ENCODE measurements around the gene MVK. TPM values are rescaled to one million over a fixed set of nuclear protein-coding genes. Genes with fewer than 3 reads are reported as not detected.
"Not testable (repeated sequence)": the region's sequence is repeated elsewhere in the genome, so short reads cannot be mapped to it uniquely, and the experiment has no call there.

Gene MVK
- total RNA-seq, 1 donor from 2014 or later, result 55.2 TPM

GRCh38 chr12:109591041-109591440 lies 17.4 kb downstream of the MVK start:
- no peak for ATAC-seq

GRCh38 chr12:109592195-109592904 lies 18.8 kb downstream of the MVK start:
- ATAC-seq, result no peak

- ATAC-seq, result no peak
Measured at GRCh38 chr12:109592905-109593272, 19.3 kb downstream of the MVK start.

- ATAC-seq, result no peak
Measured at GRCh38 chr12:109594556-109595317, 21.1 kb downstream of the MVK start.

- ATAC-seq, result no peak
Measured at GRCh38 chr12:109595321-109595902, 21.8 kb downstream of the MVK start.

- ATAC-seq, result no peak
Measured at GRCh38 chr12:109596418-109597244, 23.0 kb downstream of the MVK start.

DNA sequence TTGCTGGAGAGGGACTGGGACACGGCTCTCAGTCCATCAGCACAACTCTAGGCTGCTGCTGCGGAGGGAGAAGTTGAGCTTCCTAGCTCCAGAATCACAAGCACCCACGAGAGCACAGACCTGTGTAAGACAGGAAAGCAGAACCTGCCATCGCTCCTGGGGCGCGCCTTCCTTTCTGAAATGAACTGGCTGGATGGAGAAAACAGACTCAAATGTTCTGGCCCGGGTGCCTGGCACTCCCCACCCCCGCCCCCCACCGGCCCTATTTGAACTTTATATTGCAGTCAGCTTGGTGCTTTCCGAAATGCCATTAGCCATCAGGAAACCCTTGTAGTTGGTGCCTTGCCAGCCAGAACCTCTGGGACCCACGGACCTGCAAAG lies 23.8 kb downstream of the MVK start:
- ATAC-seq, result no peak

- ATAC-seq, result peak; percentile 87
Measured at GRCh38 chr12:109597795-109598427, 24.3 kb downstream of the MVK start.

- ATAC-seq, result no peak
Measured at GRCh38 chr12:109598428-109598854, 24.8 kb downstream of the MVK start.

- ATAC-seq, result no peak
Measured at GRCh38 chr12:109599087-109599486, 25.5 kb downstream of the MVK start.

DNA sequence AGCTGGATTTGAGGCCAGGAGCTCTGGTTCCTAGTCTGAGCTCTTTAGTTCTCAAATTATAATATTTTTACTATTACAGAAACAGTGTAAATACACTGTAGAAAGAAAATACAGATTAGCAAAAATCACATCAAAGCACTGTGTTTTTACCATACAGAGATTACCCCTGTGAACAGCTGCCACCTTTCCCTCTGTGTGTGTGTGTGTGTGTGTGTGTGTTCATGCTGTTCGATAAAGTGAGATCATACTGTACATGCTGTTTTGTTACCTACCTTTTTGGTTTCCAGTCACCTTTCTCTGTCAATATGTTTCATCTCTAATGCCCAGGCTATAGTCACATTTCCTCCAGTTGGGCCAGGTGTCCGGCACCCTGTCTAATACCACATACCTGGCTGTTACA lies 26.9 kb downstream of the MVK start:
- ATAC-seq, result no peak

DNA sequence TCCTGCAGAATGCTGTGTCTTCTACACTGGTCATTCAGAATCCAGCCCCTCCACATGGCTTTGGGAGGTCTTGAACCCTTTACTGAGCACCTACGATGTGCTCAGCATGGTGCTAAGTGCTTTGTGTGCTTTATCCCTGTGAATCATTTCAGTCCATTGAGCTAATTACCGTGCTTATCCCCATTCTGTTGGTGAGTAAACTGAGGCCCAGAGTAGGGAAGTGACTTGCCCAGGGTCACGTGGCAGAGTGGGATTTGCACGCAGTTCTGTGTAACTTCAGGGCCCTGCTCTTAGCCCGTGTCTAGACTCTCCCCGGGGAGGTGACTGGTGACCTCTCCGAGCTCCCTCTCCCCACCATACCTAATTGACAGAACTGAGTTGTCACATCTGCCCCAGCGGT lies 27.4 kb downstream of the MVK start:
- no peak for ATAC-seq

DNA sequence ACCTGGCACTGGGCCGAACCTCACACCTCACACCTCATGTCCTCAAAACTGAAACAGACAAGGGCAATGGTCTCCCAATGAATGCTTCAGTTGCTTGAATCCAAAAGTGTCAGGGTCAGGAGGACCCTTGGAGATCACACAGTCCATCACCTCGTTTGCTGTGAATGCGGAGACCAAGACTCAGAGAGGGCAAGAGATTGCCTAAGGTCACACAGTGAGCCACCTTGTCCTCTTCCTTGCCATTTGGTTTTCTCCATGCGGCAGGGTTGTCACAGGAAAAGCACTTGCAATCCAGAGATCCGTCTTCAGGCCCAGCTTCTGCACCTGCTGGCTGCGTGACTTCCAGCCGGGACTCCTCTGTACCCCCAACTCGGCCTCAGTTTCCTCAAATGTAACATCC lies 28.0 kb downstream of the MVK start:
- no peak for ATAC-seq

DNA sequence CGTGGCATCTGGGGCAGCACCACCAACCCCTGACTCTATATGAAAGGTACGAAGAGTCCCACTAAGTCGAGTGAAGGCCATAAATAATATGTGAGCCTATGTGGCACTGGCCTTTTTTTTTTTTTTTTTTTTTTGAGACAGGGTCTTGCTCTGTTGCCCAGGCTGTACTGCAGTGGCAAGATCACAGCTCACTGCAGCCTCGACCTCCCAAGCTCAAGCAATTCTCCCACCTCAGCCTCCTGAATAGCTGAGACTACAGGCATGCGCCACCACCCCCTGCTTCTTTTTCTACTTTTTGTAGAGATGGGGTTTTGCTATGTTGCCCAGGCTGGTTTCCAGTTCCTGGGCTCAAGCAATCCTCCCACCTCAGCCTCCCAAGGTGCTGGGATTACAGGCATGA lies 28.5 kb downstream of the MVK start:
- not testable (repeated sequence) for ATAC-seq

DNA sequence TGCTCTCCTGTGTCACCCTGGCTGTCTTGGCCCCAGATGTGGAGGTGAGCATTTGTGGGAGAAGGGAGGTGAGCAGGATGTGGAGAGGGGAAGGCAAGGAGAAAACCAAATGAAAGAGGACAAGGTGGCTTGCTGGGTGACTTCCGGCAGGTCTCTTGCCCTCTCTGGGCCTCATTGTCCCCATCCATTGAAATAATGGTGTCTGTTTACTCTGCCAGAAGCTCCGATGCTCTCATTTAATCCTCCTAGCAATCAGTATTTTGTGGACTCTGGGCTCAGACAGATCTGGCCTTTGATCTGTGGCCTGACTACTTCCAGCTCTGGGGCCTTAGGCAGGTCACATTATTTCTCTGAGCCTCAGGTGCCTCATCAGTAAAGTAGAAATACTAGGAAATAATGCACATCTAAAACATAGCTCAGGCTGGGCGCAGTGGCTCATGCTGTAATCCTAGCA lies 30.6 kb downstream of the MVK start:
- ATAC-seq, result no peak

- ATAC-seq, result no peak
Measured at GRCh38 chr12:109605016-109605415, 31.4 kb downstream of the MVK start.

DNA sequence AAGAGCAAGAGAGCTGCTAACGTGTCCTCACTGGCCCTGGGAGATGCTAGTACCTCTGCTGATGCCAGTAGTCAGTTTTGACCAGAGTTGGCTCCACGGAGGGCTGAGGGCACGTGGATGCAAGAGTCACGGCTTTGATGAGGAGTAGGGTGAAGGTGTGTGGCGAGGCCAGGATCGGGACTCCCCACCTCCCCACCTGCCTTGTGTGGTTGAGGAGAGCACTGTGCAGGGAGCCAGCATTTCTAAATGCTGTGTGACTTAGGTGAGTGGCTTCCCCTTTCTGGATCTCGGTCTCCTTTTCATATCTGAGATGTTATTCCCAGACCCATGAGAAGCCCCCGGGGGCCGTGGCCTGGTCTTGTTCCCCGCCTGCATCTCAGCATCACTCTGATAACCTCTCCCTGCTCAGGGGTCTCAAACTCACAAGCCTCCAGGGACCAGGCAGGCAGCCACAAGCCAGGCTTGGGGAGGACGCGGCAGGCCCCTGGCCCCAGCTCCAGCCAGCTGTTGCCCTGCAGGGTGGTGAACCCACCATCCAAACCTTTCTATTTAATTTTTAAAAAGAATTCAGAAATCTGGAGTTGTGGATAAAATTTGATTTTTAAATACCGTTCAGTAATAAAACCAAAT lies 32.1 kb downstream of the MVK start:
- ATAC-seq, result no peak

DNA sequence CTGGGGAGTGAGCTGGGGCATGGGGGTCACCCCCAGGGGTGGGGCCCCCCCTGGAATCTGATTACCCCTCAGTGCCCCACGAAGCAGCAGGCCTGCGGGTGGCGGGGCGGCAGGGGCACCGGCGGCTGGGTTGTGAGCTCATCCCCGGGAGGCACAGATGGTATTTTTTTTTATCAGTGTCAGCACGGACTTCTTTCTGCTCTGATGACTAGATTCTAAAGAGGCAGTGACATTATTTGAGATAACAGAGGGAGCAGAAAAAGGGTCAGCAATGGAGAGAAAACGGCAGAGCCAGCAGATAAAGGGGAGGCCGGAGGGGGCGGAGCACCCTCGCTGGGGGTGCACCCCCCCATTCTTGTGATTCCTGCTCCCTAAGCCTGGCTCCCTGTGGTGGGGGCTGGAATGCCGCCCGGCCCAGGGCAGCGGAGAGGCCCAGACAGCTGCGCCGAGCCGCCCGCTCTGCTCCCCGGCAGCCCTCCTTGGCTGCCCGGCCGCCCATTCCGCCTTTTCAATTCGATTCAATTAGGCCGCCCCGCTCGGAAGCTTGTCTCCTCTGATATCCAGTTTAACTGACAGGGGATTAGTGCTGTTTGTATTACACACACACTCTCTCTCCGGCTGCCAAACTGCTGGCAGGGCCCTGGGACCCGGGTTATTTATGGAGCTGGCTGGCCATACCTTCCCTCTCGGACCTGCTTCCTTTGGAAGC lies 32.9 kb downstream of the MVK start:
- ATAC-seq, result no peak

- no peak for ATAC-seq
Measured at GRCh38 chr12:109607618-109608017, 34.0 kb downstream of the MVK start.

DNA sequence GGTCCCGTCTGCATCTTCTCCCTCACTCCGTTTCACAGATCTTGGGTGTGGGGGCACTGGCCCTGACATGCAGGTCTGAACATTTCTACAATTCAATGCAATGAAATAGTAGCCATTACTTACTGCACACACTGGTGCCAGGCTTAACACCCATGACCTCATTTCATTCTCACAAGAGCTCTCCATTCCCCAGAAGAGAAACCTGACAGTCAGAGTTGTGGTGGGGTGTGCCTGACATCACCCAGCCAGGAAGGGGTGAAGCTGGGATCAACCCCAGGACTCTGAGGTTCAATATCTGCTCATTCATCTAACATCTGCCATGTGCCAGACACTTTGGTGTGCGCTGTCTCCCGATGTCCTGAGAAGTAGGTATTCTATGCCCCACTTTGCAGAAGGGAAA lies 34.7 kb downstream of the MVK start:
- ATAC-seq, result no peak

DNA sequence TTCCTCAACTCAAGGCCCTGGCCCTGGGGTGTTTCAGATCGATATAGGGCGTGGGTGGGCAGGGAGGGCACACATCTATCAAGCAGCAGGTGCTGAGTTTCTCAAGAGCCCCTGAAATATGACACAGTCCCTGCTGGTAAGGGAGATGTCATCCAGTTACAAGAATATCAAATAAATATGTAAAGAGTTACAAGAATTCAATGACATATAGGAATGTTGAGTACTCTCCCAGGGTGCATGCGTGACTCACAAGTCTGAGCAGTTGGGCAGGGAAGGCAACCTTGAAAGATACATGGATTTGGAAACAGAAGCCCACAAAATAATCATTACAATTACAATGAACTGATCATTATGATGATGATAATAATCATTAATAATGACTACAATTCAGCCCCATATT lies 35.2 kb downstream of the MVK start:
- no peak for ATAC-seq
